Neuronal stem cell (in vitro differentiated cells): ENCODE data around the gene DCUN1D3.

Experiments
- DNase-seq: peaks from one replicate; pipeline ENCODE4 v3.0.0-alpha.2; 2013; ENCODE audit warnings: low spot score
- H2AFZ ChIP-seq: one replicate; pipeline ENCODE4 v1.6.1; 2013; ENCODE audit warnings: mild to moderate bottlenecking, low read length, inconsistent platforms
- H2AK5ac ChIP-seq: 2 replicates; pipeline ENCODE4 v1.6.1; 2013; ENCODE audit warnings: low read depth, mild to moderate bottlenecking, inconsistent platforms, low read length, moderate library complexity, mixed read lengths
- H2BK120ac ChIP-seq: 2 replicates; pipeline ENCODE4 v1.6.1; 2013; ENCODE audit warnings: low read depth, mild to moderate bottlenecking, inconsistent platforms, low read length, moderate library complexity, mixed read lengths
- H2BK12ac ChIP-seq: one replicate; pipeline ENCODE4 v1.6.1; 2013; ENCODE audit warnings: low read length, inconsistent platforms
- H2BK15ac ChIP-seq: 2 replicates; pipeline ENCODE4 v1.6.1; 2013; ENCODE audit warnings: mild to moderate bottlenecking, low read length, inconsistent platforms, mixed read lengths
- H2BK5ac ChIP-seq: one replicate; pipeline ENCODE4 v1.6.1; 2013; ENCODE audit warnings: inconsistent platforms, mild to moderate bottlenecking, low read length, moderate library complexity
- H3K14ac ChIP-seq: one replicate; pipeline ENCODE4 v1.6.1; 2013; ENCODE audit warnings: low read length, inconsistent platforms
- H3K18ac ChIP-seq: 2 replicates; pipeline ENCODE4 v1.6.1; 2013; ENCODE audit warnings: low read length, inconsistent platforms
- H3K23ac ChIP-seq: 2 replicates; pipeline ENCODE4 v1.6.1; 2013; ENCODE audit warnings: low read depth, mild to moderate bottlenecking, mixed read lengths, low read length, inconsistent platforms; ENCODE audit not compliant: poor library complexity
- H3K27ac ChIP-seq: replicated peaks from 3 replicates; pipeline ENCODE4 v1.5.1; 2013; ENCODE audit warnings: low read length, inconsistent platforms
- H3K27me3 ChIP-seq, 3 experiments: 2 replicates each; pipeline ENCODE4 v1.6.1; 2013; ENCODE audit warnings: low read length in 3 of 3, mild to moderate bottlenecking in 2 of 3, inconsistent platforms in 1 of 3, low read depth in 1 of 3, mixed read lengths in 1 of 3, moderate library complexity in 1 of 3; ENCODE audit not compliant: control insufficient read depth in 3 of 3, insufficient read depth in 3 of 3
- H3K36me3 ChIP-seq, 2 donors: replicated peaks in 1 of 2; 2 replicates each; pipeline ENCODE4 v1.6.1; 2013; ENCODE audit warnings: low read length in 2 of 2; ENCODE audit not compliant: control insufficient read depth in 2 of 2, insufficient read depth in 2 of 2
- H3K4ac ChIP-seq: 2 replicates; pipeline ENCODE4 v1.6.1; 2013; ENCODE audit warnings: inconsistent platforms, mild to moderate bottlenecking, low read length, moderate library complexity
- H3K4me1 ChIP-seq, 2 donors: 1 replicate in 1 of 2; 2 replicates in 1 of 2; pipeline ENCODE4 v1.6.1; 2013; ENCODE audit warnings: low read length in 2 of 2, low read depth in 1 of 2; ENCODE audit not compliant: control insufficient read depth in 2 of 2, insufficient read depth in 1 of 2
- H3K4me2 ChIP-seq: one replicate; pipeline ENCODE4 v1.6.1; 2013; ENCODE audit warnings: mild to moderate bottlenecking, low read length, inconsistent platforms; ENCODE audit not compliant: insufficient read depth, poor library complexity, severe bottlenecking
- H3K4me3 ChIP-seq, 2 donors: 2 replicates each; pipeline ENCODE4 v1.5.1; 2013; ENCODE audit warnings: low read length in 2 of 2, mild to moderate bottlenecking in 2 of 2, inconsistent platforms in 1 of 2, moderate library complexity in 1 of 2
- H3K79me1 ChIP-seq: one replicate; pipeline ENCODE4 v1.6.1; 2013; ENCODE audit warnings: low read depth, mild to moderate bottlenecking, inconsistent platforms, low read length, moderate library complexity
- H3K9ac ChIP-seq: one replicate; pipeline ENCODE4 v1.6.1; 2013; ENCODE audit warnings: mild to moderate bottlenecking, low read depth, low read length, inconsistent platforms; ENCODE audit not compliant: poor library complexity
- H3K9me3 ChIP-seq, 2 donors: replicated peaks in 1 of 2; 2 replicates each; pipeline versions ENCODE3 to v1.6.1; 2013; ENCODE audit warnings: low read length in 2 of 2, mild to moderate bottlenecking in 2 of 2, inconsistent platforms in 1 of 2, low read depth in 1 of 2, mixed read lengths in 1 of 2, moderate library complexity in 1 of 2; ENCODE audit not compliant: control insufficient read depth in 2 of 2, insufficient read depth in 1 of 2
- H4K8ac ChIP-seq: one replicate; pipeline ENCODE4 v1.6.1; 2013; ENCODE audit warnings: low read depth, mild to moderate bottlenecking, inconsistent platforms, low read length, moderate library complexity
- H4K91ac ChIP-seq: one replicate; pipeline ENCODE4 v1.6.1; 2013; ENCODE audit warnings: low read length, low read depth, mild to moderate bottlenecking, inconsistent platforms; ENCODE audit not compliant: poor library complexity
- WGBS, 2 donors: extraction: QIAGEN DNeasy Blood & Tissue Kit; methylation state at CpG; one replicate each; pipeline ENCODE4 v1.1.7; 2013; ENCODE audit warnings: missing lambda C conversion rate in 2 of 2, mixed read lengths in 1 of 2; ENCODE audit not compliant: insufficient read length in 2 of 2, insufficient replicate concordance in 1 of 2; ENCODE audit errors: extremely low coverage in 2 of 2; 5-methylcytosine and 5-hydroxymethylcytosine counted together

Gene DCUN1D3

GRCh38 chr16:20875355-20875650 lies 24.9 kb downstream of the DCUN1D3 start:
- Histone ChIP-seq H3K4ac (no peak overlapping the region), H3K4me2 (no peak overlapping the region), H3K9ac (no peak overlapping the region), H2BK15ac (no peak overlapping the region), H2BK5ac (no peak overlapping the region), H3K79me1 (no peaks in the 10 kb centered on the region), H2BK120ac (no peak overlapping the region), H4K91ac (no peak overlapping the region), H3K36me3 (no peaks in the 10 kb centered on the region), H4K8ac (no peak overlapping the region), H2BK12ac (no peak overlapping the region), H3K23ac (no peak overlapping the region), H3K27ac (no peak overlapping the region), H3K18ac (no peak overlapping the region), H3K4me1 (peaks cover 9 to 12% of the 10 kb centered on the region in 2 donors), H3K4me3 (no peak overlapping the region), H2AFZ (no peak overlapping the region), H3K14ac (no peak overlapping the region), H3K9me3 (no peaks in the 10 kb centered on the region), H3K27me3 (no peaks in the 10 kb centered on the region), H2AK5ac (no peak overlapping the region)
- WGBS, 2 donors = no CpG with 5 or more reads among the region's 1 CpG
- no peak for DNase-seq

- no CpG with 5 or more reads among the region's 4 CpGs for WGBS, 2 donors
These were observed 26.0 kb downstream of the DCUN1D3 start for GRCh38 chr16:20874088-20874581.

GRCh38 chr16:20873331-20873730 lies 26.8 kb downstream of the DCUN1D3 start:
- no CpG with 5 or more reads among the region's 3 CpGs for WGBS, 2 donors
- H2AFZ ChIP-seq = no peak overlapping the region

More at GRCh38 chr16:20874088-20874581, 26.0 kb downstream of the DCUN1D3 start:
- Histone ChIP-seq H2AFZ (no peak overlapping the region), H3K14ac (no peak overlapping the region), H3K9me3 (no peaks in the 10 kb centered on the region), H2AK5ac (no peak overlapping the region), H3K36me3 (no peaks in the 10 kb centered on the region), H2BK12ac (no peak overlapping the region), H2BK5ac (no peak overlapping the region), H2BK120ac (no peak overlapping the region), H3K9ac (no peak overlapping the region), H2BK15ac (no peak overlapping the region), H3K4me3 (no peak overlapping the region), H3K4me1 (peaks cover 8 to 9% of the 10 kb centered on the region in 2 donors), H4K8ac (no peak overlapping the region), H3K18ac (no peak overlapping the region), H3K27ac (no peak overlapping the region), H3K4ac (no peak overlapping the region), H4K91ac (no peak overlapping the region), H3K27me3 (no peaks in the 10 kb centered on the region), H3K23ac (no peak overlapping the region), H3K79me1 (no peaks in the 10 kb centered on the region), H3K4me2 (no peak overlapping the region)
- DNase-seq = no peak

GRCh38 chr16:20871941-20872815 lies 28.0 kb downstream of the DCUN1D3 start:
- H3K27me3 ChIP-seq = no peaks in the 10 kb centered on the region
- no peak overlapping the region for H3K4me3 ChIP-seq
- no peak overlapping the region for H4K91ac ChIP-seq
- peaks cover under 1% of the 10 kb centered on the region for H3K79me1 ChIP-seq
- no peak overlapping the region for H3K14ac ChIP-seq
- no peak overlapping the region for H3K9ac ChIP-seq
- no peak overlapping the region for H2BK12ac ChIP-seq
- WGBS, 2 donors = no CpG with 5 or more reads among the region's 9 CpGs
- H2BK15ac ChIP-seq = no peak overlapping the region
- H3K23ac ChIP-seq = no peak overlapping the region
- H3K36me3 ChIP-seq = no peaks in the 10 kb centered on the region
- no peak overlapping the region for H3K4me2 ChIP-seq
- no peak overlapping the region for H3K4ac ChIP-seq
- H3K4me1 ChIP-seq = peaks cover 2 to 5% of the 10 kb centered on the region in 2 donors
- no peak overlapping the region for H2AFZ ChIP-seq
- H3K9me3 ChIP-seq = no peaks in the 10 kb centered on the region
- no peak overlapping the region for H2BK5ac ChIP-seq
- no peak overlapping the region for H4K8ac ChIP-seq
- no peak overlapping the region for H2BK120ac ChIP-seq
- H3K27ac ChIP-seq = no peak overlapping the region
- no peak overlapping the region for H3K18ac ChIP-seq
- no peak for DNase-seq
- no peak overlapping the region for H2AK5ac ChIP-seq

More at GRCh38 chr16:20873331-20873730, 26.8 kb downstream of the DCUN1D3 start:
- Histone ChIP-seq H3K4me1 (peaks cover 3 to 5% of the 10 kb centered on the region in 2 donors), H2BK12ac (no peak overlapping the region), H3K27ac (no peak overlapping the region), H4K91ac (no peak overlapping the region), H3K4ac (no peak overlapping the region), H3K9me3 (no peaks in the 10 kb centered on the region), H3K14ac (no peak overlapping the region), H3K4me2 (no peak overlapping the region), H3K4me3 (no peak overlapping the region), H3K9ac (no peak overlapping the region), H3K18ac (no peak overlapping the region), H2BK15ac (no peak overlapping the region), H3K27me3 (no peaks in the 10 kb centered on the region), H3K36me3 (no peaks in the 10 kb centered on the region), H2BK120ac (no peak overlapping the region), H3K79me1 (no peaks in the 10 kb centered on the region), H2AK5ac (no peak overlapping the region), H2BK5ac (no peak overlapping the region), H4K8ac (no peak overlapping the region), H3K23ac (no peak overlapping the region)
- DNase-seq = peak; percentile 6
